ENCODE results near the gene ZRANB3. TPM values are rescaled to one million over a fixed set of nuclear protein-coding genes. Genes with fewer than 3 reads are reported as not detected.

Gene ZRANB3
- total RNA-seq, 1 experiment from 2014 or later, result 17.1 TPM

DNA sequence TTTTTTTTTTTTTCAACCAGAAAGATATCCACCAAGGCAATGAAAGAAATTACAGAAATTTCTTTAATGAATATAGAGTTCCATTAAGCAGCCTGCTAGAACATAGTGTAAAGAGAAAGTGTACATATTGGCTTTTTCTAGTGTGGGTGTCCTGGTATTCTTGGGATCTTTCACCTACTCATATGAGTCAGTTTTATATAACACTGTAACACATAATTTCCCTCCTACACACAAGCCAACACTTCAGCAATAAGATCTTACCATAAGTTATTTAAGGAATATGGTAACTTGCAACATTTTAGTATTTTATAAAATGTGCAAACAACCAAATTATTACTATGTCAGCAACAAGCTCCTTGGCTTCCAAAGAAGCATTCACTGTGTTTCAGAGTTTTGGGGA, 59.9 kb downstream of the ZRANB3 start:
- no TSS peak for BruUV-seq (replicated peaks)
- no peaks in the 10 kb centered on the region for H3K36me3 ChIP-seq (ENCODE audit: insufficient read depth, low read length, poor library complexity, severe bottlenecking)
- DNase-seq (ENCODE audit: low spot score), result no peak
- no peaks in the 10 kb centered on the region for H3K9me3 ChIP-seq (ENCODE audit: low read depth, low read length, poor library complexity, severe bottlenecking)
- no peaks in the 10 kb centered on the region for H3K4me1 ChIP-seq (ENCODE audit: insufficient read depth, low read length, poor library complexity, severe bottlenecking)
- intact Hi-C loops (cut with micrococcal nuclease; ENCODE audit: unreplicated experiment), result loop anchor here (5.0 kb wide), 1 partner anchor 241 kb away; no protein-coding TSS in a partner anchor
- TF ChIP-seq CTCF (conservative IDR thresholded peaks at IDR 0.05; ENCODE audit: low read depth, low read length), result no peak
- TF ChIP-seq EZH2 (IDR thresholded peaks at IDR 0.05; ENCODE audit: borderline replicate concordance, low read depth, low read length, poor library complexity, severe bottlenecking), result no peak
- H3K27me3 ChIP-seq (replicated peaks; ENCODE audit: insufficient read depth, low read depth, low read length, poor library complexity), result no peaks in the 10 kb centered on the region
- CTCF ChIA-PET, result no interaction called here
- no peak overlapping the region for H3K4me3 ChIP-seq (ENCODE audit: low read depth, low read length, poor library complexity, severe bottlenecking)
- POLR2A ChIA-PET (ENCODE audit: low non-redundant PET), result no interaction called here
- H3K27ac ChIP-seq (ENCODE audit: low read depth, low read length, poor library complexity, severe bottlenecking), result no peak overlapping the region

DNA sequence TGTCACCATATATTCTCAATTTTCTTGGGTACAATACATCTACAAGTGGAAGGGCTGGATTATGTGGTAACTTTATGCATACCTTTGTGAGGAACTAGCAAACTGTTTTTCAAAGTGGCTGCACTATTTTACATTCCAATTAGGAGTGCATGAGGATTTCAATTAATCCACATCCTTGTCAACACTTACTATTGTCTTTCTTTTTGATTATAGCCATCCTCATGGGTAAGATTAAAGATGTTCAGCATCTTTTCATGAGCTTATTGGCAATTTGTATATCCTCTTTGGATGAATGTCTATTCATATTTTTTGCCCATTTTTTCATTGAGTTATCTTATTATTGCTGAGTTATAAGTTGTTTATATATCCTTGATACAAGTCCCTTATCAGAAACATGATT, 73.7 kb downstream of the ZRANB3 start:
- no peak for TF ChIP-seq CTCF (conservative IDR thresholded peaks at IDR 0.05; ENCODE audit: low read depth, low read length)
- no peak for TF ChIP-seq EZH2 (IDR thresholded peaks at IDR 0.05; ENCODE audit: borderline replicate concordance, low read depth, low read length, poor library complexity, severe bottlenecking)
- CTCF ChIA-PET, result no interaction called here
- no peak for DNase-seq (ENCODE audit: low spot score)

GRCh38 chr2:135456835-135457234, 74.2 kb downstream of the ZRANB3 start:
- Histone ChIP-seq H3K4me3 (ENCODE audit: low read depth, low read length, poor library complexity, severe bottlenecking) (no peak overlapping the region), H3K9me3 (ENCODE audit: low read depth, low read length, poor library complexity, severe bottlenecking) (no peaks in the 10 kb centered on the region), H3K4me1 (ENCODE audit: insufficient read depth, low read length, poor library complexity, severe bottlenecking) (no peaks in the 10 kb centered on the region), H3K27ac (ENCODE audit: low read depth, low read length, poor library complexity, severe bottlenecking) (no peak overlapping the region), H3K36me3 (ENCODE audit: insufficient read depth, low read length, poor library complexity, severe bottlenecking) (no peaks in the 10 kb centered on the region), H3K27me3 (replicated peaks; ENCODE audit: insufficient read depth, low read depth, low read length, poor library complexity) (no peaks in the 10 kb centered on the region)
- POLR2A ChIA-PET (ENCODE audit: low non-redundant PET), result no interaction called here
- CTCF ChIA-PET, result no interaction called here
- no peak for TF ChIP-seq CTCF (conservative IDR thresholded peaks at IDR 0.05; ENCODE audit: low read depth, low read length)
- DNase-seq (ENCODE audit: low spot score), result no peak
- no TSS peak for BruUV-seq (replicated peaks)
- intact Hi-C loops (cut with micrococcal nuclease; ENCODE audit: unreplicated experiment), result no loop called here

More for the DNA sequence above, 73.7 kb downstream of the ZRANB3 start:
- Histone ChIP-seq H3K36me3 (ENCODE audit: insufficient read depth, low read length, poor library complexity, severe bottlenecking) (no peaks in the 10 kb centered on the region), H3K4me3 (ENCODE audit: low read depth, low read length, poor library complexity, severe bottlenecking) (no peak overlapping the region), H3K9me3 (ENCODE audit: low read depth, low read length, poor library complexity, severe bottlenecking) (no peaks in the 10 kb centered on the region), H3K27me3 (replicated peaks; ENCODE audit: insufficient read depth, low read depth, low read length, poor library complexity) (no peaks in the 10 kb centered on the region), H3K27ac (ENCODE audit: low read depth, low read length, poor library complexity, severe bottlenecking) (no peak overlapping the region), H3K4me1 (ENCODE audit: insufficient read depth, low read length, poor library complexity, severe bottlenecking) (no peaks in the 10 kb centered on the region)
- POLR2A ChIA-PET (ENCODE audit: low non-redundant PET), result no interaction called here
- intact Hi-C loops (cut with micrococcal nuclease; ENCODE audit: unreplicated experiment), result no loop called here
- no TSS peak for BruUV-seq (replicated peaks)

All from A673 (cell line).